SIG-M5 (cell line): ENCODE data around the gene MCF2L.

Source experiments
- DNase-seq: peaks from one replicate; lab custom pipeline; 2025; lab: John Stamatoyannopoulos, UW

The MCF2L gene

DNA sequence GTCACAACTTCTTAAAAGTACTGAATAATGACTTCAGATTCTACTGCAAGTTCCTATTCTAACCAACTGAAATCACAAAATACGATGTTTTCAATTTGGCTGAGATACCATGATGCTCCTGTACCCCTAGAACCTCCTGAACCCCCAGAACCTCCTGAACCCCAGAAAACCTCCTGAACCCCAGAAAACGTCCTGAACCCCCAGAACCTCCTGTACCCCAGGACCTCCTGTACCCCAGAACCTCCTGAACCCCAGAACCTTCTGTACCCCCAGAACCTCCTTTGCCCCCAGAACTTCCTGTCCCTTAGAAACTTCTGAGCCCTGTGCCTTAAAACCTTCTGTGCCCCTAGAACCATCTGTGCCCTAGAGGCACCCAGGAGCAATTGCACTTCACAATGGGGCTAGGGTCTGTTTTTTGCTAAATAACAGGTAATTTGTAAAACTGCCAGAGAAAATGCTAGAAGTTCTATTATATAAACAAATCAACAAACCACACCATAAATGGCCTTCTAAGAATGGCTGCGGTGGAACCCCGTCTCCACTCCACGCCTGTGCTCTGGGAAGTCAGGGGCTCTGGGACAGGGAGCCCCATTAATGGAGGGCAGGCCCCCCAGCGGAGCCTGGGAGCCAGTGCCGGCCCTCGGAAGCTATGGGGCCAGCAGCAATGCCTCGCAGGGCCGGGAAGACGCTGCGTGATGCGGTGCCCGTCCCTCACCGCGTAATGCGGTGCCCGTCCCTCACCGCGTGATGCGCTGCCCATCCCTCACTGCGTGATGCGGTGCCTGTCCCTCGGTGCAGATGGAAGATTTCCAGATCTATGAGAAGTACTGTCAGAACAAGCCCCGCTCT lies 115.3 kb downstream of the MCF2L start:
- no peak for DNase-seq

DNA sequence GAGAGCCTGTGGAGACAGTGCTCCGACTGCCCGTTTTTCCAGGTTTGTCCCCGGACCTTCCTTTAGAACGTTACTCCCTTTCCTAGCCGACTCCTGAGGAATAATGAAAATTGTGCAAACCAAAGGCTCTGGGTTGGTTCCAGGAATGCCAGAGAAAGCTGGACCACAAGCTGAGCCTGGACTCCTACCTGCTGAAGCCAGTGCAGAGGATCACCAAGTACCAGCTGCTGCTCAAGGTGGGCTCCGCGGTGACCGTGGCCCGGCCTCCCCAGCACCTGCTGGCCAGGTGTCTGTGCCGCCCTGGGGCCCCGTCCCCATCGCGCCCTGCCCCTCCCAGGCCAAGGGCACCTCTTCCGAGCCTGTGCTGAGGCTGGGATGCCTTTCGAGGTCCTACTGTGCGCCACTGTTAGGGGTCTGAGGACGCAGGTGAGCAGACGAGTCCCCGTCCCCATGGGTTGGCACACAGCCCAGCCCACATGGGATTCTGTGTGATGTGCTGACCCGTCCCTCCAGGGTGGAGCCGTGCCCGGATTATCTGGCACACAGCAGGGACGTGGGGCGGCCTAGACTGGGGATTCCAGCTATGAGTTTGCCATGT lies 116.0 kb downstream of the MCF2L start:
- DNase-seq, result no peak

DNA sequence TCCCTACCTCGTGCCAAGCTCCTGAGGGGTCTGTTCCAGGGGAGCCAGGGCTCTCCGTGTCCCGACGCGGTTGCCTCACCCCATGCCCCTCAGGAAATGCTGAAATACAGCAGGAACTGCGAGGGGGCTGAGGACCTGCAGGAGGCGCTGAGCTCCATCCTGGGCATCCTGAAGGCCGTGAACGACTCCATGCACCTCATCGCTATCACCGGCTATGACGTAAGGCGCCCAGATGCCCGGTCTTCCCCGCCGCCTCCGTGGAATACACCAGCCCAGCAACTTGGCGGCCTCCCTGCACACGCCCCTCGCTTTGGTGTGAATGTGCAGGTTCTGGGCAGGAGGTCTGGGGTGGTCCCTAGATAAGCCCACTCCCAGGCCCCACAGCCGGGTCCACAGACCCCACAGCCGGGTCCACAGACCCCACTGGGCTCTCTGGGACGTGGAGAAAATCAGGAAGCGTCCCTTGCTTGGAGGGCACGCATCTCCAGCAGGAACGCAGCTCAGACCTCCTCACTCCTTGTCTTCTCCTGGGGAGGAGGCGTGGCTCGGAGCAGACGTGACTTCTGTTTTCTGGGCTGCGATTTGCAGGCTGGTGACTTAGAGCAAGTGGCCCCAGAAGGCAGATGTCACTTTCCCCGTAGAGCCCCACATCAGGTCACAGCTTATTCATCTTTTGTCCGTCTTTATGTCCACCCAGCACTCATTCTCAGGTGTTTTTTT lies 117.2 kb downstream of the MCF2L start:
- no peak for DNase-seq

DNA sequence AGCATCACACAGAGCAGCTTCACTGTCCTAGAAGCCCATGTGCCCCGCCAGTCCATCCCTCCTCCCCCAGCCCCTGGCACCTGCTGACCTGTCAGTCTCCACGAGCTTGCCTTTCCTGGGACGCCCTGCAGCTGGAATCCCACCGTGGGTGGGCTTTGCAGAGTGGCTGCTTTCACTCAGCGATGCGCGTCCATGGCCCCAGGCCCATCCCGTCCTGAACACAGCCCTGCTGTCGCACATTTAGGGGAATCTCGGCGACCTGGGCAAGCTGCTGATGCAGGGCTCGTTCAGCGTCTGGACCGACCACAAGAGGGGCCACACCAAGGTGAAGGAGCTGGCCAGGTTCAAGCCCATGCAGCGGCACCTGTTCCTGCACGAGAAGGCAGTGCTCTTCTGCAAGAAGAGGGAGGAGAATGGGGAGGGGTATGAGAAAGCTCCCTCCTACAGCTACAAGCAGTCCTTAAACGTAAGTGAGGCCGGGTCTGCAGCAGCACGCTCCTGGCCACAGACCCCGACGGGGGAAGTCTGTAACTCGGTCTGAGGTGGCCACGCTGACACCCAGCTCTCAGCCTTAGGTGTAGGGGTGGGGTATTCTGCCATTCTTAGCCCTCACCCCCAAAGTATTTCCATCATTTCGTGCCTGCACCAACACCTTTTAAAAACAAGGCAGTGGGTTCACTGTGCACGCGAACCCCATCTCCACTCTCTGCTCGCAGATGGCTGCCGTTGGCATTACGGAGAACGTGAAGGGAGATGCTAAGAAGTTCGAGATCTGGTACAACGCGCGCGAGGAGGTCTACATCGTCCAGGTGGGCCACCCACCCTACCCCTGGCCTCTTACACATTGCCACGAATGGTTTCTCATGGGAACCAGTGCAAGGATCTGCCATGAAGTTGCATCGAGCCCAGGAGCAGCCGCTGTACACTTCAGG lies 118.2 kb downstream of the MCF2L start:
- no peak for DNase-seq

DNA sequence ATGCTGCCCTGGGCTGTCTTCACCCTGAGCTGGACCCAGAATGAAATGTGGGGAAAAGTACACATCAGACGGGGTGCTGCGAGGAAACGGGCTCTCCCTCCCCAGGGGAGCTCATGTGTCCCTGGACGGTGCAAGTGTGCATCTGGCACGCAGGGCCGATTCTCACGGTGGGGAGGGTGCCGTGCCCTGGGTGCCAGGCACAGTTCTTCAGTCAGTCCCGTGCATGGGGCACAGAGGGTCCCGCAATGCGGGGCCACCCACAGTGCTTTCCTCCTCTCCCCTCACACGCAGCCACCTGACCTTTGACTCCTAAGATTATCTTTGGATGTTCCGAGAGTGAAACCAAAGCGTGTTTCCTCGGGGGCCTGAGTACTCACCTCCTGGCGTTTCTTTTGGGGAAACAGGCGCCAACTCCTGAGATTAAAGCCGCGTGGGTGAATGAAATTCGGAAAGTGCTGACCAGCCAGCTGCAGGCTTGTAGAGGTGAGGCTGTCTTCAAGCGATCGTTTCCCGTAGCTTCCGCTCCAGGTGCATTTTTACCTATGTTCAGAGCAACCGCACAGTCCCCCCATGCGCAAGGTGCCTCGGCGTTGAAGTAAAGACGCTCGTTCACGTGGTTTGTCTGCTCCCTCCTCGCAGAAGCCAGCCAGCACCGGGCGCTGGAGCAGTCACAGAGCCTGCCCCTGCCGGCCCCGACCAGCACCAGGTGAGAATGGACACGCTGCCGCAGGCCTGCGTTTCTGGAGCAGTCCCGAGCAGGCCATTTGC lies 119.1 kb downstream of the MCF2L start:
- DNase-seq, result no peak

DNA sequence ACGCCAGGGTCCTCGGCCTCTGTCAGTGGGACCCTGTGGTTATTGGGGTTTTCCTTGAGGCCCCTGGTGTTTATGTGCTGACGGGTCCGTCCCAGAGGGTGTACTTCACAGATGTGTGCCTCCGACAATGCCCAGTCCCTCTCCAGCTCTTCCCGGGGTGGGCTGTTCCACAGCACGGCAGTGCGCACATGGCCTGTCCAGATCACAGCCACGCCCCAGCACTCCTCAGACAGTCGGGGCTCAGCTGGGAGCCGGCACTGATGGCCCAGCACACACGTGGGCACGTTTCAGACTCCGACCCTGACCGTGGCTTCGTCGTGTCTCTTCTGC lies 119.6 kb downstream of the MCF2L start:
- no peak for DNase-seq

DNA sequence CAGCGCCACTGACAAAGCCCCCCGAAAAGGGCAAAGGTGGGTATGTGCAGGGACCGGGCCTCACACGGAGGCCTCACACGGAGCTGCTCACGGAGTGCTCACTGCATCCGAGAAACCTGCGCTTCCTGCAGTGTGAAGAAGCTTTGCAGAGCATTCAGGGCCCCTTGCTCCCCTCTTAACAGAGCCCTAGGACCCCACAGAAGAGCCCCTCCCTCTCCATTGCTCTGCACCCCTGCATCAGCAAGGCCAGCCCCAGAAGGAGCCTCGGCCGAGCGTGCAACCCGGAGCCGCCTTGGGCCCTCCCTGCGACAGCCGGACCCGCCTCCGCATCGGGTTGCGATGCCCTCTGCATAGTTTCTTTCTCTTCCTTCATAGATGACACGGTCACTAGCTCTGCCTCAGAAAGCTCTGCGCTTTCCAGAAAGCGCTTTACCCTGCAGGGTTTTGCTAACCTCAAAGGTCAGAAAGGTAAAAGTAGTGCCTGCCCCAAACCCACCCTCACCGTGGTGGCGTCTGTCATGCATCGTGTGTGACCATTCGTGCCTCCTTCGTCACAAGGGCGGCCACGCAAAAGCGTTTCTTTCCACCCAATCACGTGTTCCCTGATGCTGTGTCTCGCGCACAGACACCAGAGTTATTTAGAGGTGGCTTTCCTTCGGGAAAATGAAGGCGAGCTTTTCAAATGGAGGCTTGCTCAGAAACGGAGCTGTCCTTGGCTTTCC lies 120.8 kb downstream of the MCF2L start:
- no peak for DNase-seq

DNA sequence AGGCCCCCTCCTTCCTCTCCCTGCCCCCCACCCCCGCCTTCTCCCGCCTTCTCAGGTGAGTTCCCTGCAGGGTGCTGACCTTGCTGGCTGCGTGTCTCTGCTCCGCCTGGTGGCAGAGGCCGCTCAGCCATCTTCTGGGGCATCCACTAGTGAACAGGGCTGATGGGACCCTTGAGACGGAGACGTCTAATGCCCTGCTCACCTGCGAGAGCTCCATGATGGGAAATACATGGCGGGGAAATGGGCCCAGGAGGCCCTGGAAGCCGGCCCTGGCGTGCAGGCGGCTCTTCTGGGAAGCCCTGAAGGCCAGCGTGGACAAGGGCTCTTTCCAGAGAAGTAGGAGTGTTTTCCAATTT lies 121.4 kb downstream of the MCF2L start:
- no peak for DNase-seq

DNA sequence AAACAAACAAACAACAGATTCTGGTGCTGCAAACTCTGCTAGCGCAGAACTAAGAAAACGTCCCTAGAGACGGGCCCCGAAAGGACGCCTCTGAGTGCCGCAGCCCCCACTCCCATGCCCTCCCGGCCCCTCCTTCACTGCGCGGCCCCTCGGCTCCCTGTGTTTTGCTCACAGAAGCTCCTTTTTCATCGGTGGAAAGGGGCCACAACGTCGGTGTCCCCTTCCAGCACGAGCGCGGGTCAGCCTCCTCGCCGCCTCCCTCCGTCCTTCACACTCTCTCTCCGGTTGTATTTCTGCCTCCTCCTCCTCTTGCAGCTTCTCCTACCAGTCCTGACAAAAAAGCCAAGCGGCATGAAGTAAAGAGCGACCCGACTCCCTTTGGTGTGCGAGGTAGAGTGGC lies 121.8 kb downstream of the MCF2L start:
- DNase-seq, result no peak

DNA sequence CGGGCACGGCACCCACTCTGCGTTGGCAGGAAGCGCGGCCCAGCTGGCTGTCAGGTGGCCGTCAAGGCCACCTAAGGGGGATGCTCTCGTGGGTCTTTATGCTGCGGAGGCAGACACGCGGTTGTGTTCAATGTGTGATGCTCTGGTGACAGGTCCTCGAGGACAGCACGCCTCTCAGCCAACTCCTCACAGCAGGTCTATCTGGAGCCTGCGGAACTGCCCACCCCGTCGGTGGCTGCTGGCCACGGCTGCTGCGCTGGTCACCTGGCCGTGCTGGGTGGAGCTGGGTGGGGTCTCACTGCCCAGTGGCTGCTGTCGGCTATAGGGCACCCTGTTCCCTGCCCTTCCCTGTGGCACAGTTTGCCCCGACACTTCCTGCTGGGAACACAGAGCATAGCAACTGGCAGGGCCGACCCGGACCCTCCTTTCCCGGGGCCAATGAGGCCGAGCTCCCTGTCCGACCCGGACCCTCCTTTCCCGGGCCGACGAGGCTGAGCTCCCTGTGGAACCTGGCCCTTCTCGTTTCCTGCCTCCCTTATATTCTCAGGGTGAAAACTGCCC lies 122.3 kb downstream of the MCF2L start:
- no peak for DNase-seq

DNA sequence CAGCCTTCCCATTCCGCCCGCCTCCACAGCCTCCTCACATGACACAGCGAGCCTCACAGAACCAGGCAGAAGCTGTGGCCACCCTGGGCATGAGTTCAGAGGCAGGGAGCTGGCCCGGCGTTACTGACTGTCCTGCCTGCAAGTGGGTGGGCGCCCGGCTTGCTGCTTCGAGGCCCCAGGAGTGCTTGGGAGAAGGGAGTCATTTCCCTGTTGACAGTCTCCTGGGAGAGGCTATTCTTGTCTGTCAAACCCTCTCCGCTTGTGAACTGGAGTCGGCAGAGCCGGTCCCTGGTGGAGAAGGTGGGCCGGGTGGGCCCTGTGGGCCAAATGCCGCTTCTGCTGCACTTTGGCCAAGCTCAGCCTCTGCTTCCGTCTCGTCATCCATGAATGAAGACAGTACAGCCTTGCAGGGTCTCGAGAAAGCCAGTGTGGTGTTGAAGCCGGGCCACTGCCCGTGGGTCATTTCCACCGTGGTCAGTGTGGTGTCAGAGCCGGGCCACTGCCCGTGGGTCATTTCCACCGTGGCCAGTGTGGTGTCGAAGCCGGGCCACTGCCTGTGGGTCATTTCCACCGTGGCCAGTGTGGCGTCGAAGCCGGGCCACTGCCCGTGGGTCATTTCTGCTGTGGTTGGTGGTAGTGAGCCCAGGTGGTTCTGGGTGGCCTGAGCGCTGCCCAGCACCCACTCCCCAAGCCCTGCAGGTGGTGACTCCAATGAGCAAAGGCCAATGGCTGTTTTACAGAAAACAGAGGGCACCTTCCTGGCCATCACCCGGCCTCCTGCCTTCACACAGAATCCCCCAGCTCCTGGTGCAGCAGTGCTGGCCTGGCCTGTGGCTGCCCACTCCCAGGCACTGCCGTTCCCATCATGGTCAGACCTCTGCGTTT lies 123.1 kb downstream of the MCF2L start:
- DNase-seq, result no peak

DNA sequence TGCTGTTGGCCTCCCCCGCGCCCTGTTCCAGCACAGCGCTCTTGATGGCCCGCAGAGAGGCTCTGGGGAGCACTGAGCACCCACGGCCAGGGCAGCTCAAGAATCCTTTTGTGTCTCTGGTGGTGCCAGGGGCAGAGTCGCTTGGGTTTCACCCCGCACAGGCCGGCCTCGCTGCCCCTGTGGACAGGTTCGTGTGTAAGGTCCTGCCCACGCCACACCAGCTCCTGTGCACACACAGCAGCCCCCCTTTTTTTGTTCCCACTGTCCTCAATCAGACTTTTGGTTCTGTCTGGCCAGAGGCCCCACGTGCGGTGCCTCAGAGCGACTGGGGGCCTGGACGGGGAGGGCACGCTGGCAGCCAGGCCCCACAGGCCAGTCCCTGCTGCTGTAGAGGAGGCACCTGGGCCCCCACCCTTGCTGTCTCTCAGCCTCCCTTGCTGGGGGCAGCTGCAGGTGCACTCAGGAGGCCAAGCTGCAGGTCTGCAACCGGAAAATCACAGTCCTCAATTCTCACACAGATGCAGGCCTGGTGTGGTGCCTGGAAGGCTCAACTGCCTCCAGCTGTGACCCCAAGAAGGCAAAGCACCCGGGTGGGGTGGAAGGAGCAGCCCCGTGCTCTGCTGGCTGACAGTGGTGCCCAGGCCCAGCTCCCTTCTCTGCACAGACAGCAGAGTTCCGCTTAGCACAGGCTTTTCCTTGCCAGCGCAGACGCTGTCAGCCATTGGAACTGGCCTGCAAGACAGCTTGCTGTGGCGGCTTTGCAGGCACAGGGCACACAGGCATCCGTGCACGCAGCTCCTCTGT lies 124.0 kb downstream of the MCF2L start:
- no peak for DNase-seq

DNA sequence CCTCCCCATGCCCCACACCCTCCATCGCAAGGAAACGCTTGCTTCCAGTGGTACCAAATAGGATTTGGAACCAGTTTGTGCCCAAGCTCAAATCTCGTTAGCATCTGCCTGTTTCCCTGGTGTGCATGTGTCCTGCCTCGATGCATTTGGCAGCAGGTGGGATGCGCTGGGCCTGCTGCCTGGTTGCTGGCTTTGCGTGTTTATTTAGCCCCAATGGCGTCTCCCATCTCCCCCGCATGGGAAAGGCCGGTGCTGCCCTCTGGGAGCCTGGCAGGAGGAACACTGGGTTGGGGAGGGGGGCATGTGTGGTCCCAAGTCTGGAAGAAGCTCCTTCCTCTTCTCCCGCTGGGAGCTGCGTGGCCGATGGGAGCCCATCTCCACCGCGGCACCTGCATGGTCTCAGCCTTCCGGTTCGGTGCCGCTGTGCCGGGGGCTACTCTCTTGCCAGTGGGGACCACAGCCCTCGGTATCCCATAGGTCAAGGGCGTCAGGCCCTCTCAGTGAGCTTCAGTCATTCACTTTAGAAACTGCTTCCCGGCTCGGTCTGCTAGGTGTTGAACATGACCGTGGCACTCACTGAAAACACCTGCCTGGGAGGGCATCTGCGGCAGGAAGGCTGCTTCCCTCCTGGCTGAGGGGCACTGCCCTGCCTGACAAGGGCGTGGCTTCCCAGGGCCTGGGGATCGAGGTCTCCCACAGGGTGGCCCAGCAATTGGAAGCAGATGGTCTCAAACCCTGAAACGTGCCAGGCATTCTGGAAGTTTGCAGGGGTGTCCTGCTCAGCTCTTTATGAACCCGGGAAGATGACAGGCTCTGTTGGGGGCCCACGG lies 124.8 kb downstream of the MCF2L start:
- DNase-seq, result no peak

DNA sequence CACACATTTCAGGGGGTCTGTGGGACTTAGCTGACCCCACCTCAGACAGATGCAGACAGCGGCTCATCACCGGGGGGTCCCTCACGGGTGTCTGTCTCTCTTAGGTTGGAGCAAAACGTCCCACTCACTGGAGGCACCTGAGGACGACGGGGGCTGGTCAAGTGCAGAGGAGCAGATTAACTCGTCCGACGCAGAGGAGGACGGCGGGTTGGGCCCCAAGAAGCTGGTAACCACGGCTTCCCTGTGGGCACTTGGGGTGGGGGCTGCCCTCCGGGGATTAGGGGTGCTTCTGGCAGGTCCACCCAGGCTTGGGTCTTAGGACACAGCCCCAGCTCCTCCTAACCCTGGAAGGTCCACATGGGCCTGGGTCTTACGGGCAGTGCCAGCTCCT lies 125.4 kb downstream of the MCF2L start:
- DNase-seq, result no peak

DNA sequence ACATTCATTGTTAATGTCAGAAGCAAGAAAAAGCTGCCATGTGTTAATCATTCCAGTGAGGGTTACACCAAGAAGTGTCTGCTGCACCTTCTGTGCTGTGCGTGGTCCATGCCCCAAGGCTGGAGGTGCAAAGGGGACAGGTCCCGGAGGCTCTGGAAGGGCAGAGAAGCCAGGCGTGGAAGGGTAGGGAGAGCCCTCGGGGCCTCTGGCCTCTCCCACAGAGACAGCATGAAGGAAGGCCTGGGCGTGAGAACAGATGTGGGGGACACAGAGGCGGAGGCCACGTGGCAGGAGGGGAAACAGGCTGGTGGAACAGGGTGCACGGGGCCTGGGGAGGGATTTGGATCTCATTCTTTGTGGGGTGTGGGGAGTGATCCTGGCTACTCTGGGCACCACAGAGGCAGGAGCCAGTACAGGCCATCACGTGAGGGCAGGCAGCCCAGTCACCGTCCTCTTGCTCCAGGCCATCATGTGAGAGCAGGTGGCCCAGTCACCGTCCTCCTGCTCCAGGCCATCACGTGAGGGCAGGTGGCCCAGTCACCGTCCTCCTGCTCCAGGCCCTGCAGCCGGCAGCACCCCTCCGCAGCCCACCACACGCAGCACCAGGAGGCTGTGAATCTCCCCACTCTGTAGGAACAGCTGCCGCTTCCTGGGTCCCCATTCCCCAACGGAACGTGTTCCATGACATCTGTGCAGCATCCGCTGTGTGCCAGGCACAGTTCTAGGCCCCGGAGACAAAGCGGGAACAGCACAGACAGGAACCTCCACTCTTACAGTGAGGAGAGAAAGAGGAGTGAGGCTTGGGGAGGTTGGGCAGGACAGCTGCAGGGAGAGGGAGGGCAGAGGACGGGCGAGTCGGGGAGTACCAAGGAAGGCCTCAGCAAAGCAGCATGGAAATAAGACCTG lies 126.4 kb downstream of the MCF2L start:
- DNase-seq, result no peak

DNA sequence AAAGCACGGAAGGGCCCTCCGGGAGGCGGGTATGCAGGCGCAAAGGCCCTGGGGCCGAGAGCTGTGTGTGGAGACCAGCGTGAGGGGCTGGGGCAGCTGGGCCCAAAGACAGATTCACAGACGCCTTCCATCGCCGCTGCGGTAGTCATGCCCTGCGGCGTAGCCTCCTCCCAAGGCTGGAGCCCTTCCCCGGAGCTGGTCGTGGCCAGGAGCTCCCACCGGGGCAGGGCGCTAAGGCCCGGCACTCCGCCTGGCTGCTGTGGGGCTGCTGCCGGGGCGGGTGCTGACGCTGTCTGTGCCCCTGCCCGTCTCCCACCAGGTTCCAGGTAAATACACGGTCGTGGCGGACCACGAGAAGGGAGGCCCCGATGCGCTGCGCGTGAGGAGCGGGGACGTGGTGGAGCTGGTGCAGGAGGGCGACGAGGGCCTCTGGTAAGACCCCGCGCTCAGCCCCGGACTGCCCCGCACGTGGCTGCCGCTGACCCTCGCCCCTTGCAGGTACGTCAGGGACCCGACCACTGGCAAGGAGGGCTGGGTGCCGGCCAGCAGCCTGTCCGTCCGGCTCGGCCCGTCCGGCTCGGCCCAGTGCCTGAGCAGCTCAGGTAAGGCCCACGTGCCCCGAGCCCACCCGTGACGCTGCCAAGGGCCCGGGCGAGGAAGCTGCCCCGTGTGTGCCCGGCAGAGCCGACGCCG lies 127.2 kb downstream of the MCF2L start:
- no peak for DNase-seq
